Tibial nerve (tissue), 4 donors: ENCODE results near the gene KANK3. TPM values are rescaled to one million over a fixed set of nuclear protein-coding genes. Genes with fewer than 3 reads are reported as not detected.

Source experiments
- DNase-seq, 2 donors: peaks; one replicate each; pipeline ENCODE4 v3.0.0-alpha.2; 2019; ENCODE audit warnings: low spot score in 2 of 2
- H3K27ac ChIP-seq, 4 donors: fragments of 200-600 bp; sonication (generic) in 3 of 4; one replicate each; pipeline ENCODE4 v1.5.1; 2017 to 2019; ENCODE audit warnings: mild to moderate bottlenecking in 1 of 4
- H3K27me3 ChIP-seq, 2 donors: fragments of 200-600 bp; sonication (generic) in 1 of 2; one replicate each; pipeline versions ENCODE4 v1.5.1 to v1.6.0; 2017 to 2019
- H3K36me3 ChIP-seq, 3 donors: fragments of 200-600 bp; sonication (generic); one replicate each; pipeline ENCODE4 v1.5.1; 2018 to 2019
- H3K4me1 ChIP-seq, 4 donors: fragments of 200-600 bp; sonication (generic) in 3 of 4; one replicate each; pipeline ENCODE4 v1.5.1; 2017 to 2019
- H3K4me3 ChIP-seq, 4 donors: fragments of 200-600 bp; sonication (generic) in 3 of 4; one replicate each; pipeline ENCODE4 v1.5.1; 2017 to 2019; ENCODE audit warnings: mild to moderate bottlenecking in 1 of 4, moderate library complexity in 1 of 4
- H3K9me3 ChIP-seq, 4 donors: fragments of 200-600 bp; sonication (generic) in 3 of 4; one replicate each; pipeline ENCODE4 v1.5.1; 2017 to 2019
- CTCF ChIP-seq, 5 experiments: fragments of 200-600 bp in 3 of 5; fragments of 450-650 bp in 2 of 5; sonication (generic) in 3 of 5; IDR thresholded peaks; one replicate each; pipeline ENCODE4 v1.5.1; 2016 to 2019; ENCODE audit warnings: antibody characterized with exemption in 5 of 5, mild to moderate bottlenecking in 3 of 5, moderate library complexity in 2 of 5
- EP300 ChIP-seq, 2 donors: sonication (generic); formaldehyde crosslinking; IDR thresholded peaks; one replicate each; pipeline ENCODE4 v1.6.1; 2017; ENCODE audit warnings: antibody characterized with exemption in 2 of 2, mild to moderate bottlenecking in 1 of 2
- POLR2A ChIP-seq, 2 donors: fragments of 450-650 bp; IDR thresholded peaks; one replicate each; pipeline ENCODE4 v1.6.1; 2017; ENCODE audit warnings: antibody characterized with exemption in 2 of 2, mild to moderate bottlenecking in 2 of 2, moderate library complexity in 2 of 2
- WGBS, 2 donors: methylation state at CpG; one replicate each; pipeline ENCODE4 v1.1.5; 2018; 5-methylcytosine and 5-hydroxymethylcytosine counted together
- total RNA-seq, 4 donors: library from RNA; depleted of rRNA; stranded (reverse); fragments of >200 nt; gene quantifications; one replicate each; pipeline ENCODE4 v1.1.0, GENCODE V29; 2016

KANK3 gene
- total RNA-seq, 4 donors from 2014 or later: 13.8 to 34.8 (median 20.1) TPM

- WGBS, 2 donors: 68 to 74% methylated on average over 19 of the region's 19 CpGs
- Histone ChIP-seq H3K9me3 (no peaks in the 10 kb centered on the region), H3K27me3 (no peaks in the 10 kb centered on the region), H3K4me3 (peak overlapping the region in 1 of 4 donors; percentile 37), H3K36me3 (peaks cover 0 to 31% (median 0%) of the 10 kb centered on the region in 3 donors), H3K4me1 (peaks cover 0 to 74% (median 40%) of the 10 kb centered on the region in 4 donors), H3K27ac (peak overlapping the region; percentile 34 to 93 (median 64))
- TF ChIP-seq POLR2A (IDR thresholded peaks at IDR 0.05): peak in 1 of 2 donors; percentile 38
- TF ChIP-seq CTCF (IDR thresholded peaks at IDR 0.05): no peak
- TF ChIP-seq EP300 (IDR thresholded peaks at IDR 0.05): peak; percentile 14 to 70
- peak in 1 of 2 donors; percentile 56 for DNase-seq
Measured at GRCh38 chr19:8370176-8371010, 27.3 kb upstream of the KANK3 start.

- H3K27me3 ChIP-seq: no peaks in the 10 kb centered on the region
- 14 to 18% methylated on average over 23 of the region's 23 CpGs for WGBS, 2 donors
- H3K9me3 ChIP-seq: no peaks in the 10 kb centered on the region
- peak overlapping the region in 2 of 4 donors; percentile 65 to 88 for H3K4me3 ChIP-seq
- peaks cover 0 to 6% (median 0%) of the 10 kb centered on the region in 3 donors for H3K36me3 ChIP-seq
- peak; percentile 75 to 80 for DNase-seq
- peak overlapping the region; percentile 6 to 93 (median 71) for H3K27ac ChIP-seq
- peaks cover 0 to 89% (median 55%) of the 10 kb centered on the region in 4 donors for H3K4me1 ChIP-seq
- TF ChIP-seq EP300 (IDR thresholded peaks at IDR 0.05) (peak; percentile 82 to 89), POLR2A (IDR thresholded peaks at IDR 0.05) (no peak)
Measured at GRCh38 chr19:8367327-8368001, 24.4 kb upstream of the KANK3 start.

GRCh38 chr19:8366961-8367326 lies 23.9 kb upstream of the KANK3 start:
- Histone ChIP-seq H3K27me3 (no peaks in the 10 kb centered on the region), H3K36me3 (peaks cover 0 to 6% (median 0%) of the 10 kb centered on the region in 3 donors), H3K4me3 (peak overlapping the region in 2 of 4 donors; percentile 65 to 88), H3K4me1 (peaks cover 0 to 94% (median 60%) of the 10 kb centered on the region in 4 donors), H3K9me3 (no peaks in the 10 kb centered on the region), H3K27ac (peak overlapping the region; percentile 6 to 93 (median 71))
- no peak for DNase-seq
- 29 to 37% methylated on average over 13 of the region's 13 CpGs for WGBS, 2 donors
- TF ChIP-seq POLR2A (IDR thresholded peaks at IDR 0.05): no peak
- TF ChIP-seq EP300 (IDR thresholded peaks at IDR 0.05): no peak
- no peak for TF ChIP-seq CTCF (IDR thresholded peaks at IDR 0.05)

- peaks cover 0 to 1% (median 0%) of the 10 kb centered on the region in 3 donors for H3K36me3 ChIP-seq
- WGBS, 2 donors: 89 to 97% methylated on average over 11 of the region's 11 CpGs
- peak overlapping the region in 2 of 4 donors; percentile 85 to 93 for H3K27ac ChIP-seq
- TF ChIP-seq CTCF (IDR thresholded peaks at IDR 0.05) (no peak), POLR2A (IDR thresholded peaks at IDR 0.05) (no peak), EP300 (IDR thresholded peaks at IDR 0.05) (no peak)
- no peak for DNase-seq
- no peaks in the 10 kb centered on the region for H3K9me3 ChIP-seq
- H3K4me1 ChIP-seq: peaks cover 0 to 94% (median 66%) of the 10 kb centered on the region in 4 donors
- peak overlapping the region in 2 of 4 donors; percentile 65 to 88 for H3K4me3 ChIP-seq
- no peaks in the 10 kb centered on the region for H3K27me3 ChIP-seq
Measured at GRCh38 chr19:8366121-8366581, 23.1 kb upstream of the KANK3 start.

- no peaks in the 10 kb centered on the region for H3K36me3 ChIP-seq
- H3K27ac ChIP-seq: peak within 1 kb of the TSS; percentile 41 to 93 (median 78)
- peak in 1 of 2 donors; percentile 76 for TF ChIP-seq EP300 (IDR thresholded peaks at IDR 0.05)
- TF ChIP-seq POLR2A (IDR thresholded peaks at IDR 0.05): peak; percentile 64 to 67
- peak in 1 of 5 experiments; percentile 25 for TF ChIP-seq CTCF (IDR thresholded peaks at IDR 0.05)
- DNase-seq: peak; percentile 71 to 75
- 0 to 1% methylated on average over 38 to 79 of the region's 81 CpGs for WGBS, 2 donors
- H3K27me3 ChIP-seq: no peaks in the 10 kb centered on the region
- peak within 1 kb of the TSS; percentile 47 to 88 (median 62) for H3K4me3 ChIP-seq
- peaks cover 0 to 79% (median 59%) of the 10 kb centered on the region in 4 donors for H3K4me1 ChIP-seq
- H3K9me3 ChIP-seq: no peaks in the 10 kb centered on the region
Measured at GRCh38 chr19:8363803-8364771, 21.0 kb upstream of the KANK3 start, which contains the start of gene ANGPTL4. Gene ANGPTL4, plus strand, starts transcription at chr19:8364155. Its CDS starts 167 bp downstream, at chr19:8364322.
